22Rv1 (cell line): Measurements from ENCODE around the gene EXOC3L1.

Experiments used
- H3K27ac ChIP-seq: fragments of 450-650 bp; 2 replicates; pipeline ENCODE4 v1.5.1; 2017
- CTCF ChIP-seq: fragments of 450-650 bp; IDR thresholded peaks from 2 replicates; pipeline ENCODE4 v1.5.1; 2017; ENCODE audit warnings: mild to moderate bottlenecking
- ZFX ChIP-seq: fragments of 450-650 bp; IDR thresholded peaks from 2 replicates; pipeline ENCODE4 v1.6.1; 2017; ENCODE audit warnings: antibody characterized with exemption, borderline replicate concordance

Gene EXOC3L1

GRCh38 chr16:67213197-67214019 is 23.5 kb upstream of the EXOC3L1 start:
- no peak for TF ChIP-seq ZFX
- TF ChIP-seq CTCF, result no peak
- no peak overlapping the region for H3K27ac ChIP-seq

GRCh38 chr16:67212766-67213165 is 22.8 kb upstream of the EXOC3L1 start:
- no peak for TF ChIP-seq CTCF
- TF ChIP-seq ZFX, result no peak
- H3K27ac ChIP-seq, result no peak overlapping the region

- TF ChIP-seq ZFX (no peak), CTCF (no peak)
- no peak overlapping the region for H3K27ac ChIP-seq
Observed at GRCh38 chr16:67211674-67212073, 21.7 kb upstream of the EXOC3L1 start.

- TF ChIP-seq CTCF (no peak), ZFX (no peak)
- H3K27ac ChIP-seq, result no peak overlapping the region
Observed at GRCh38 chr16:67210069-67210937, 20.4 kb upstream of the EXOC3L1 start.

- TF ChIP-seq CTCF (no peak), ZFX (no peak)
- no peak overlapping the region for H3K27ac ChIP-seq
Observed at GRCh38 chr16:67209565-67209964, 19.6 kb upstream of the EXOC3L1 start.

- H3K27ac ChIP-seq, result peak overlapping the region; percentile 73
- TF ChIP-seq CTCF (no peak), ZFX (no peak)
Observed at GRCh38 chr16:67208154-67208896, 18.4 kb upstream of the EXOC3L1 start.
